CD4-positive, alpha-beta memory T cell (primary cell): ENCODE data around the gene ECE2. TPM values are rescaled to one million over a fixed set of nuclear protein-coding genes. Genes with fewer than 3 reads are reported as not detected.
"Not testable (repeated sequence)": the region's sequence is repeated elsewhere in the genome, so short reads cannot be mapped to it uniquely, and the experiment has no call there.

Source experiments
- CTCF ChIA-PET: fragments of 350-600 bp; sonication (Branson Sonifier 250); formaldehyde crosslinking; loops from one replicate; lab custom pipeline; 2021; ENCODE audit warnings: inconsistent platforms; ENCODE audit not compliant: partially characterized antibody; lab: Charles Lee
- POLR2A ChIA-PET: fragments of 350-600 bp; sonication (Branson Sonifier 250); formaldehyde crosslinking; loops from one replicate; lab custom pipeline; 2021; ENCODE audit not compliant: partially characterized antibody; lab: Charles Lee
- DNase-seq, 5 donors: peaks; one replicate each; pipeline versions ENCODE4 v3.0.0 to v3.0.0-alpha.2; 2020 to 2022; ENCODE audit warnings: mixed read lengths in 1 of 5
- H3K27ac ChIP-seq: one replicate; pipeline ENCODE4 v1.7.0; 2013; ENCODE audit warnings: low read depth, low read length
- H3K27me3 ChIP-seq: 2 replicates; pipeline ENCODE4 v1.7.0; 2013; ENCODE audit warnings: mild to moderate bottlenecking, low read length, moderate library complexity; ENCODE audit not compliant: insufficient read depth
- H3K36me3 ChIP-seq: 2 replicates; pipeline ENCODE4 v1.7.0; 2013; ENCODE audit warnings: mild to moderate bottlenecking, low read length, moderate library complexity; ENCODE audit not compliant: insufficient read depth
- H3K4me1 ChIP-seq: 2 replicates; pipeline ENCODE4 v1.7.0; 2013; ENCODE audit warnings: mild to moderate bottlenecking, low read length, moderate library complexity; ENCODE audit not compliant: insufficient read depth
- H3K4me3 ChIP-seq, 2 donors: one replicate each; pipeline ENCODE4 v1.7.0; 2013; ENCODE audit warnings: low read length in 2 of 2, mild to moderate bottlenecking in 1 of 2
- H3K9me3 ChIP-seq, 2 donors: one replicate each; pipeline ENCODE4 v1.7.0; 2013; ENCODE audit warnings: low read length in 2 of 2, control low read depth in 1 of 2; ENCODE audit not compliant: control insufficient read depth in 1 of 2
- H3K27ac Mint-ChIP-seq, 7 donors: one replicate each; pipeline ENCODE4 v1.8.0; 2020 to 2021; ENCODE audit warnings: mixed read lengths in 7 of 7, mild to moderate bottlenecking in 6 of 7, inconsistent platforms in 3 of 7, moderate library complexity in 3 of 7
- H3K27me3 Mint-ChIP-seq, 2 donors: one replicate each; pipeline ENCODE4 v1.8.0; 2020 to 2021; ENCODE audit warnings: mixed read lengths in 2 of 2
- H3K36me3 Mint-ChIP-seq, 2 donors: one replicate each; pipeline ENCODE4 v1.8.0; 2020 to 2021; ENCODE audit warnings: mixed read lengths in 2 of 2, inconsistent platforms in 1 of 2, mild to moderate bottlenecking in 1 of 2
- H3K4me1 Mint-ChIP-seq, 4 donors: one replicate each; pipeline ENCODE4 v1.8.0; 2020 to 2021; ENCODE audit warnings: mixed read lengths in 4 of 4, mild to moderate bottlenecking in 1 of 4
- H3K4me3 Mint-ChIP-seq, 8 donors: one replicate each; pipeline ENCODE4 v1.8.0; 2020 to 2021; ENCODE audit warnings: mixed read lengths in 8 of 8, mild to moderate bottlenecking in 7 of 8, moderate library complexity in 6 of 8, inconsistent platforms in 3 of 8
- H3K9me3 Mint-ChIP-seq, 8 donors: one replicate each; pipeline ENCODE4 v1.8.0; 2020 to 2021; ENCODE audit warnings: mixed read lengths in 8 of 8, mild to moderate bottlenecking in 5 of 8, inconsistent platforms in 3 of 8, moderate library complexity in 1 of 8
- intact Hi-C: fragments of 100-400 bp; cut with micrococcal nuclease; formaldehyde crosslinking; loops from one replicate; pipeline ENCODE4 v1.15.1; 2023
- polyA plus RNA-seq, 2 donors: library from polyadenylated mRNA; unstranded; fragments of 300-500 nt; fragmentation: Illumina TruSeq; gene quantifications; one replicate each; pipeline ENCODE4 v1.2.3, GENCODE V29; 2021
- total RNA-seq, 2 experiments: library from RNA; stranded (reverse); gene quantifications; one replicate each; pipeline ENCODE4 v1.2.3, GENCODE V29; 2021

ECE2 gene
- total and polyA plus RNA-seq, 4 experiments from 2014 or later = not detected

- Mint-ChIP-seq H3K4me1 (peaks cover 14 to 35% (median 18%) of the 10 kb centered on the region in 4 donors), H3K9me3 (peaks cover 0 to 5% (median 0%) of the 10 kb centered on the region in 8 donors), H3K4me3 (peak overlapping the region in 7 of 8 donors; percentile 47 to 88 (median 67)), H3K36me3 (peaks cover 0 to 3% of the 10 kb centered on the region in 2 donors), H3K27ac (peak overlapping the region in 1 of 7 donors; percentile 70), H3K27me3 (peaks cover 6 to 18% of the 10 kb centered on the region in 2 donors)
- no peaks in the 10 kb centered on the region for H3K9me3 ChIP-seq
- H3K4me3 ChIP-seq = peak overlapping the region in 1 of 2 donors; percentile 52
- no peaks in the 10 kb centered on the region for H3K36me3 ChIP-seq
- no peaks in the 10 kb centered on the region for H3K27me3 ChIP-seq
- DNase-seq = no peak
- ChIA-PET POLR2A (no interaction called here), CTCF (no interaction called here)
- H3K4me1 ChIP-seq = peaks cover 25% of the 10 kb centered on the region
- intact Hi-C loops = no loop called here
- no peak overlapping the region for H3K27ac ChIP-seq
Observed at GRCh38 chr3:184262764-184263179, 13.1 kb upstream of the ECE2 start.

DNA sequence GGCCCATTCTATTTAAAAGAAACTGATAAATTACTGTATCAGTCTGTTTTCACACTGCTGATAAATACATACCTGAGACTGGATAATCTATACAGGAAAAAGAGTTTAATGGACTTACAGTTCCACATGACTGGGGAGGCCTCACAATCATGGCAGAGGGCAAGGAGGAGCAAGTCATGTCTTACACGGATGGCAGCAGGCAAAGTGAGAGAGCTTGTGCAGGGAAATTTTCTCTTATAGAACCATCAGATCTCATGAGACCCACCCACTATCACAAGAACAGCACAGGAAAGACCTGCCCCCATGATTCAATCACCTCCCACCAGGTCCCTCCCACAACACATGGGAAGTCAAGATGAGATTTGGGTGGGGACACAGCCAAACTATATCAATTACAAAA, 8.6 kb upstream of the ECE2 start:
- H3K9me3 ChIP-seq, intact Hi-C loops, H3K27ac ChIP-seq, H3K27me3 ChIP-seq, H3K36me3 ChIP-seq, H3K4me3 ChIP-seq, CTCF ChIA-PET, H3K27ac Mint-ChIP-seq, H3K9me3 Mint-ChIP-seq, POLR2A ChIA-PET, H3K4me1 Mint-ChIP-seq, H3K4me3 Mint-ChIP-seq, DNase-seq, H3K36me3 Mint-ChIP-seq: not testable (repeated sequence)
- peaks cover 8 to 20% of the 10 kb centered on the region in 2 donors for H3K27me3 Mint-ChIP-seq
- peaks cover 11% of the 10 kb centered on the region for H3K4me1 ChIP-seq

- Histone ChIP-seq H3K36me3 (no peaks in the 10 kb centered on the region), H3K4me1 (no peaks in the 10 kb centered on the region), H3K9me3 (no peaks in the 10 kb centered on the region), H3K27me3 (peaks cover 19% of the 10 kb centered on the region), H3K4me3 (no peak overlapping the region), H3K27ac (no peak overlapping the region)
- H3K27ac Mint-ChIP-seq = no peak overlapping the region
- peaks cover 0 to 4% (median 0%) of the 10 kb centered on the region in 8 donors for H3K9me3 Mint-ChIP-seq
- H3K27me3 Mint-ChIP-seq = peaks cover 25 to 35% of the 10 kb centered on the region in 2 donors
- intact Hi-C loops = no loop called here
- H3K4me1 Mint-ChIP-seq = peaks cover 0 to 6% (median 5%) of the 10 kb centered on the region in 4 donors
- DNase-seq = no peak
- peaks cover 0 to 6% of the 10 kb centered on the region in 2 donors for H3K36me3 Mint-ChIP-seq
- CTCF ChIA-PET = interaction anchor here (0.6 to 1.1 kb wide), 2 partner anchors 12 to 45 kb away, joined by 3 to 5 read pairs; no protein-coding TSS in a partner anchor
- POLR2A ChIA-PET = no interaction called here
- H3K4me3 Mint-ChIP-seq = no peak overlapping the region
Observed at GRCh38 chr3:184272269-184272668, 3.6 kb upstream of the ECE2 start.

- H3K4me1 Mint-ChIP-seq = peaks cover 0 to 6% (median 5%) of the 10 kb centered on the region in 4 donors
- intact Hi-C loops = no loop called here
- peaks cover 0 to 2% (median 0%) of the 10 kb centered on the region in 8 donors for H3K9me3 Mint-ChIP-seq
- ChIA-PET POLR2A (no interaction called here), CTCF (no interaction called here)
- H3K27ac ChIP-seq = no peak overlapping the region
- H3K27ac Mint-ChIP-seq = no peak overlapping the region
- no peak for DNase-seq
- H3K4me1 ChIP-seq = no peaks in the 10 kb centered on the region
- H3K9me3 ChIP-seq = no peaks in the 10 kb centered on the region
- H3K36me3 Mint-ChIP-seq = peaks cover 0 to 6% of the 10 kb centered on the region in 2 donors
- H3K27me3 ChIP-seq = peaks cover 20% of the 10 kb centered on the region
- H3K27me3 Mint-ChIP-seq = peaks cover 29 to 43% of the 10 kb centered on the region in 2 donors
- H3K4me3 Mint-ChIP-seq = peak overlapping the region in 4 of 8 donors; percentile 6 to 54 (median 38)
- no peaks in the 10 kb centered on the region for H3K36me3 ChIP-seq
- H3K4me3 ChIP-seq = no peak overlapping the region
Observed at GRCh38 chr3:184275381-184275701, 481 bp upstream of the ECE2 start.

DNA sequence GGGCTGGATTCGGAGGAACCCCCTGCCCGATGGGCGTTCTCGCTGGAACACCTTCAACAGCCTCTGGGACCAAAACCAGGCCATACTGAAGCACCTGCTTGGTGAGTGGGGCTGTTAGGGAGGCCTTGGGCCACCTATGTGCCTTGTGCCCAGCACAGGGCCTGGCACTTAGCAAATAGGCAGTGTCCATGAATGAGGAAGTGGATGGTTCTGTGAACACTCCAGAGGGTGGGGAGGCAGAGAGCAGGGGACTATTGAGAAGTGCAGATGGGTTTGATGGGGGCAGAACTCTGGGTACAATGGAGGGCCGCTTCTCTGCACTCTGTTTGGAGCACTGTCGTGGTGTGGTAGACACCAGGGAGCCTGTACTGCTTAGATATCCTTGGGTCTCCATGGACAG, 1.5 kb downstream of the ECE2 start:
- Mint-ChIP-seq H3K9me3 (peaks cover 0 to 2% (median 0%) of the 10 kb centered on the region in 8 donors), H3K27ac (no peak overlapping the region), H3K27me3 (peaks cover 27 to 39% of the 10 kb centered on the region in 2 donors), H3K4me1 (peaks cover 0 to 6% (median 5%) of the 10 kb centered on the region in 4 donors), H3K4me3 (no peak overlapping the region), H3K36me3 (peaks cover 0 to 6% of the 10 kb centered on the region in 2 donors)
- CTCF ChIA-PET = no interaction called here
- Histone ChIP-seq H3K9me3 (no peaks in the 10 kb centered on the region), H3K27me3 (peaks cover 20% of the 10 kb centered on the region), H3K27ac (no peak overlapping the region), H3K4me3 (no peak overlapping the region), H3K36me3 (no peaks in the 10 kb centered on the region), H3K4me1 (no peaks in the 10 kb centered on the region)
- POLR2A ChIA-PET = no interaction called here
- intact Hi-C loops = no loop called here
- no peak for DNase-seq

- H3K27ac ChIP-seq = no peak overlapping the region
- H3K36me3 ChIP-seq = no peaks in the 10 kb centered on the region
- intact Hi-C loops = no loop called here
- H3K27me3 Mint-ChIP-seq = peaks cover 8 to 22% of the 10 kb centered on the region in 2 donors
- peaks cover 3% of the 10 kb centered on the region for H3K27me3 ChIP-seq
- H3K27ac Mint-ChIP-seq = no peak overlapping the region
- CTCF ChIA-PET = interaction anchor here (1.1 kb wide), 1 partner anchor 8 kb away, joined by 3 read pairs; no protein-coding TSS in a partner anchor
- H3K4me3 ChIP-seq = no peak overlapping the region
- H3K9me3 ChIP-seq = no peaks in the 10 kb centered on the region
- no peaks in the 10 kb centered on the region for H3K36me3 Mint-ChIP-seq
- no peaks in the 10 kb centered on the region for H3K4me1 ChIP-seq
- no peak for DNase-seq
- POLR2A ChIA-PET = interaction anchor here (0.6 kb wide), 1 partner anchor 36 kb away, joined by 4 read pairs; no protein-coding TSS in a partner anchor
- H3K4me3 Mint-ChIP-seq = no peak overlapping the region
- peaks cover 0 to 2% (median 0%) of the 10 kb centered on the region in 8 donors for H3K9me3 Mint-ChIP-seq
- no peaks in the 10 kb centered on the region for H3K4me1 Mint-ChIP-seq
Observed at GRCh38 chr3:184282941-184283340, 7.1 kb downstream of the ECE2 start.

DNA sequence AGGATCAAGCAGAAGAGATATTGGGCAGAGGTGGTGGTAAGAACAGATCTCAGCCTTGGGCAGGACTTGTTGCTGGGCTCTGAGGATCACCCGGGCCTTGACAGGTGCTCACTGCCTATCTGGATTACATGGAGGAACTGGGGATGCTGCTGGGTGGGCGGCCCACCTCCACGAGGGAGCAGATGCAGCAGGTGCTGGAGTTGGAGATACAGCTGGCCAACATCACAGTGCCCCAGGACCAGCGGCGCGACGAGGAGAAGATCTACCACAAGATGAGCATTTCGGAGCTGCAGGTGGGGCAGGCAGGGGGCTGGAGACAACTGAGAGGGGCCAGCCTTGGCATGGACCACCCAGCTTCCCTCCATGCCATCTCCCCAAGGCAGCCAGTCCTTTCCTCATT, 7.9 kb downstream of the ECE2 start:
- H3K36me3 Mint-ChIP-seq = no peaks in the 10 kb centered on the region
- no peak overlapping the region for H3K4me3 ChIP-seq
- no peak overlapping the region for H3K27ac ChIP-seq
- no peaks in the 10 kb centered on the region for H3K4me1 ChIP-seq
- peaks cover 0 to 2% (median 0%) of the 10 kb centered on the region in 8 donors for H3K9me3 Mint-ChIP-seq
- POLR2A ChIA-PET = interaction anchor here (0.6 kb wide), 1 partner anchor 37 kb away, joined by 4 read pairs; no protein-coding TSS in a partner anchor
- DNase-seq = no peak
- no peak overlapping the region for H3K4me3 Mint-ChIP-seq
- H3K9me3 ChIP-seq = no peaks in the 10 kb centered on the region
- H3K27me3 ChIP-seq = peaks cover 3% of the 10 kb centered on the region
- H3K27me3 Mint-ChIP-seq = peaks cover 6 to 18% of the 10 kb centered on the region in 2 donors
- H3K36me3 ChIP-seq = no peaks in the 10 kb centered on the region
- intact Hi-C loops = loop anchor here (1.0 kb wide), 1 partner anchor 56 kb away; no protein-coding TSS in a partner anchor
- CTCF ChIA-PET = interaction anchor here (1.0 to 4.0 kb wide), 2 partner anchors 11 to 56 kb away, joined by 3 to 21 read pairs; no protein-coding TSS in a partner anchor
- H3K4me1 Mint-ChIP-seq = no peaks in the 10 kb centered on the region
- no peak overlapping the region for H3K27ac Mint-ChIP-seq
